H1 (cell line): ENCODE data around the gene HLX. TPM values are rescaled to one million over a fixed set of nuclear protein-coding genes. Genes with fewer than 3 reads are reported as not detected.

Experiments used
- CTCF ChIA-PET: fragments of 300-600 bp; sonication (Branson Sonifier 250); formaldehyde crosslinking; loops from one replicate; lab custom pipeline; 2021; ENCODE audit not compliant: partially characterized antibody; lab: Charles Lee
- POLR2A ChIA-PET: fragments of 300-600 bp; sonication (Branson Sonifier 250); formaldehyde crosslinking; loops from one replicate; lab custom pipeline; 2021; ENCODE audit warnings: inconsistent platforms; ENCODE audit not compliant: partially characterized antibody; lab: Charles Lee
- DNase-seq, 2 experiments: peaks; one replicate each; pipeline versions ENCODE4 v3.0.0 to v3.0.0-alpha.2; 2010 to 2022; ENCODE audit warnings: low spot score in 2 of 2, low read depth in 1 of 2, mixed read lengths in 1 of 2
- FAIRE-seq: peaks from 2 replicates; lab custom pipeline; 2011; peaks lifted over from hg19 to GRCh38; lab: Jason Lieb, UNC
- H2AFZ ChIP-seq: 2 replicates; pipeline ENCODE4 v1.8.1; 2012; ENCODE audit warnings: low read length, inconsistent platforms
- H2AK5ac ChIP-seq: 2 replicates; pipeline ENCODE4 v1.6.1; 2013; ENCODE audit warnings: low read depth, low read length
- H2BK120ac ChIP-seq: replicated peaks from 2 replicates; pipeline ENCODE3; 2013; ENCODE audit warnings: low read depth, low read length, inconsistent platforms
- H2BK12ac ChIP-seq: 2 replicates; pipeline ENCODE4 v1.6.1; 2013; ENCODE audit warnings: low read depth, low read length
- H2BK15ac ChIP-seq: 2 replicates; pipeline ENCODE4 v1.6.1; 2013; ENCODE audit warnings: low read length
- H2BK20ac ChIP-seq: 2 replicates; pipeline ENCODE4 v1.6.1; 2013; ENCODE audit warnings: low read length
- H2BK5ac ChIP-seq: 2 replicates; pipeline ENCODE4 v1.6.1; 2013; ENCODE audit warnings: low read depth, low read length
- H3K14ac ChIP-seq: 2 replicates; pipeline ENCODE4 v1.6.1; 2013; ENCODE audit warnings: inconsistent platforms; ENCODE audit not compliant: insufficient read length
- H3K18ac ChIP-seq: 2 replicates; pipeline ENCODE4 v1.6.1; 2013; ENCODE audit warnings: low read length; ENCODE audit errors: extremely low read depth
- H3K23ac ChIP-seq: 2 replicates; pipeline ENCODE4 v1.6.1; 2013; ENCODE audit warnings: inconsistent platforms; ENCODE audit not compliant: insufficient read length
- H3K23me2 ChIP-seq: 2 replicates; pipeline ENCODE4 v1.6.1; 2013; ENCODE audit warnings: low read depth, low read length
- H3K27ac ChIP-seq: 2 replicates; pipeline ENCODE4 v1.6.1; 2011; ENCODE audit warnings: low read depth, low read length, inconsistent platforms
- H3K27me3 ChIP-seq, 4 experiments: replicated peaks in 1 of 4; 1 replicate in 1 of 4; 2 replicates in 3 of 4; pipeline versions ENCODE4 v1.6.1 to v1.8.1; 2011 to 2013; ENCODE audit warnings: low read length in 3 of 4, mild to moderate bottlenecking in 3 of 4, inconsistent platforms in 2 of 4, mixed read lengths in 2 of 4, moderate library complexity in 1 of 4; ENCODE audit not compliant: control insufficient read depth in 3 of 4, insufficient read depth in 3 of 4; ENCODE audit errors: extremely low read depth in 1 of 4
- H3K36me3 ChIP-seq, 4 experiments: 2 replicates each; pipeline versions ENCODE4 v1.6.1 to v1.8.1; 2011 to 2013; ENCODE audit warnings: mild to moderate bottlenecking in 4 of 4, low read length in 3 of 4, moderate library complexity in 2 of 4, control low read depth in 1 of 4, inconsistent platforms in 1 of 4; ENCODE audit not compliant: insufficient read depth in 4 of 4, control insufficient read depth in 2 of 4
- H3K4ac ChIP-seq: replicated peaks from 2 replicates; pipeline ENCODE3; 2013; ENCODE audit warnings: low read length, low read depth, mixed read lengths, inconsistent platforms; ENCODE audit not compliant: insufficient read length
- H3K4me1 ChIP-seq, 4 experiments: replicated peaks in 1 of 4; 1 replicate in 1 of 4; 2 replicates in 3 of 4; pipeline versions ENCODE4 v1.6.1 to v1.8.1; 2011 to 2013; ENCODE audit warnings: low read length in 3 of 4, inconsistent platforms in 2 of 4, mixed read lengths in 1 of 4; ENCODE audit not compliant: insufficient read depth in 4 of 4, control insufficient read depth in 3 of 4
- H3K4me2 ChIP-seq, 2 experiments: 2 replicates each; pipeline versions ENCODE4 v1.6.1 to v1.8.1; 2011 to 2013; ENCODE audit warnings: low read depth in 2 of 2, low read length in 2 of 2, control low read depth in 1 of 2, inconsistent platforms in 1 of 2, mild to moderate bottlenecking in 1 of 2; ENCODE audit not compliant: insufficient read depth in 1 of 2
- H3K4me3 ChIP-seq, 4 experiments: fragments of 200-600, 300-600 bp in 1 of 4; sonication (generic), shearing (Covaris generic), sonication (Bioruptor Twin) in 1 of 4; 2 replicates each; pipeline versions ENCODE4 v1.5.1 to v1.8.1; 2011 to 2016; ENCODE audit warnings: low read length in 4 of 4, low read depth in 3 of 4, control low read depth in 2 of 4, inconsistent platforms in 2 of 4, mild to moderate bottlenecking in 2 of 4, mixed read lengths in 1 of 4, moderate library complexity in 1 of 4; ENCODE audit not compliant: insufficient read depth in 2 of 4; ENCODE audit errors: extremely low read depth in 1 of 4
- H3K56ac ChIP-seq: replicated peaks from 2 replicates; pipeline ENCODE3; 2013; ENCODE audit warnings: low read depth, mild to moderate bottlenecking, mixed read lengths, low read length, inconsistent platforms; ENCODE audit not compliant: insufficient read length
- H3K79me1 ChIP-seq: 2 replicates; pipeline ENCODE4 v1.6.1; 2013; ENCODE audit warnings: low read depth, low read length, control low read depth
- H3K79me2 ChIP-seq, 2 experiments: 2 replicates each; pipeline versions ENCODE4 v1.6.1 to v1.8.1; 2012 to 2013; ENCODE audit warnings: low read length in 2 of 2, mild to moderate bottlenecking in 2 of 2, inconsistent platforms in 1 of 2; ENCODE audit not compliant: insufficient read depth in 2 of 2, control insufficient read depth in 1 of 2
- H3K9ac ChIP-seq, 4 experiments: replicated peaks in 1 of 4; 1 replicate in 1 of 4; 2 replicates in 3 of 4; pipeline versions ENCODE4 v1.6.1 to v1.8.1; 2011 to 2013; ENCODE audit warnings: low read depth in 3 of 4, low read length in 3 of 4, control low read depth in 2 of 4, mild to moderate bottlenecking in 2 of 4, moderate library complexity in 2 of 4, inconsistent platforms in 1 of 4; ENCODE audit errors: extremely low read depth in 1 of 4
- H3K9me3 ChIP-seq, 2 experiments: 2 replicates each; pipeline versions ENCODE4 v1.6.1 to v1.8.1; 2012 to 2013; ENCODE audit warnings: mild to moderate bottlenecking in 2 of 2, moderate library complexity in 2 of 2, control low read depth in 1 of 2, inconsistent platforms in 1 of 2, low read depth in 1 of 2, low read length in 1 of 2, mixed read lengths in 1 of 2; ENCODE audit not compliant: insufficient read depth in 2 of 2
- H4K20me1 ChIP-seq, 2 experiments: replicated peaks in 1 of 2; 2 replicates each; pipeline versions ENCODE3 to v1.8.1; 2011 to 2013; ENCODE audit warnings: inconsistent platforms in 2 of 2, low read length in 2 of 2, mild to moderate bottlenecking in 1 of 2; ENCODE audit not compliant: insufficient read depth in 2 of 2, control insufficient read depth in 1 of 2
- H4K5ac ChIP-seq: 2 replicates; pipeline ENCODE4 v1.6.1; 2013; ENCODE audit warnings: low read length, low read depth, mixed read lengths, inconsistent platforms; ENCODE audit not compliant: insufficient read length
- H4K8ac ChIP-seq: 2 replicates; pipeline ENCODE4 v1.8.0; 2013; ENCODE audit warnings: mild to moderate bottlenecking, moderate library complexity, low read length, inconsistent platforms; ENCODE audit not compliant: insufficient read depth; ENCODE audit errors: extremely low read depth
- H4K91ac ChIP-seq: replicated peaks from 2 replicates; pipeline ENCODE3; 2013; ENCODE audit warnings: low read length, mixed read lengths, inconsistent platforms; ENCODE audit not compliant: insufficient read length
- WGBS, 2 experiments: shearing (Covaris generic) in 1 of 2; methylation state at CpG; one replicate each; pipeline versions ENCODE4 v1.1.6 to v1.1.7; 2013 to 2015; ENCODE audit warnings: low lambda C conversion rate in 2 of 2, mixed read lengths in 2 of 2, inconsistent platforms in 1 of 2, low coverage in 1 of 2, missing lambda C conversion rate in 1 of 2; ENCODE audit not compliant: insufficient replicate concordance in 2 of 2, insufficient coverage in 1 of 2, insufficient read length in 1 of 2; ENCODE audit errors: extremely low coverage in 1 of 2, missing lambda C conversion rate in 1 of 2; 5-methylcytosine and 5-hydroxymethylcytosine counted together
- polyA plus RNA-seq, 7 experiments: library from polyadenylated mRNA; depleted of rRNA in 3 of 7; stranded (reverse) in 5 of 7; unstranded in 2 of 7; fragments of >200 nt in 5 of 7; fragments of 200-250 nt in 2 of 7; gene quantifications; 1 replicate in 5 of 7; 2 replicates in 1 of 7; 4 replicates in 1 of 7; pipeline versions ENCODE4 v1.2.1 to v1.2.3, GENCODE V29; 2011 to 2013; ENCODE audit warnings: missing spikeins in 2 of 7, mixed read lengths in 2 of 7
- total RNA-seq: library from RNA; stranded (reverse); fragmentation: NEBNext Ultra II Directional; extraction: Animal tissue kit (Norgen Biotek cat#: 25700); gene quantifications from 2 replicates; pipeline ENCODE4 v1.2.1, GENCODE V29; 2021

Gene HLX
- total and polyA plus RNA-seq, 2 of the 8 experiments (the other 6 are each of a cell fraction or from before 2014, with no cell fraction given) = 0.11 to 0.30 TPM

DNA sequence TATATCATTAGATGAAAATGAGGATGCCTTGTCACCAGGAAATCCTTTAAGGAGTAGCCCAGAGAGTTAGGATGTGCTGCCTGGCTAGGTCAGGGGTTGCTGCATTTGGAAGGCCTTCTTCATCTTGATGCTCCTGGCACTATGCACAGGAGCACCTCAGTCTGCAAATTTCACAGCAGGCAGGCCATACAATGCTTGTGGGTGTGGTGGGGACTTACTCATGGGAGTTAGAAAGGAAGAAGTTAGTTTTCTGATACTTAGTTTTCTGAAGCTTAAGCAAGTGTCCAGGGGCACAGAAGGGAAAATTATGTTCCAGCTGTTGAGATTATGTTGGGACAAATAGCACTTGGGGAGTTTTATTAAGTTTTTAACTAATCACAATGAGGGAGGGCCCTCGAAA, 11.4 kb downstream of the HLX start:
- Histone ChIP-seq H2AK5ac (no peak overlapping the region), H2BK120ac (no peak overlapping the region), H3K23ac (no peak overlapping the region), H3K36me3 (peaks cover 0 to 5% (median 0%) of the 10 kb centered on the region in 4 experiments; a peak in 1 of 8 replicates), H4K20me1 (peaks cover 43 to 57% of the 10 kb centered on the region in 2 experiments), H3K14ac (no peak overlapping the region), H3K27ac (no peak overlapping the region), H3K27me3 (peaks cover 99 to 100% (median 100%) of the 10 kb centered on the region in 4 experiments), H2BK12ac (no peak overlapping the region), H3K4me3 (no peak overlapping the region), H3K9ac (no peak overlapping the region), H3K23me2 (no peaks in the 10 kb centered on the region; the same call in none of the 2 replicates), H4K91ac (no peak overlapping the region), H3K4me2 (peak overlapping the region in 1 of 2 experiments; percentile 51; a peak in 1 of 4 replicates), H2BK5ac (no peak overlapping the region), H3K4ac (no peak overlapping the region), H3K56ac (no peak overlapping the region), H4K8ac (no peak overlapping the region), H3K4me1 (peaks cover 4 to 46% (median 27%) of the 10 kb centered on the region in 4 experiments), H2AFZ (no peak overlapping the region), H3K79me2 (no peaks in the 10 kb centered on the region), H2BK15ac (no peak overlapping the region), H3K79me1 (no peaks in the 10 kb centered on the region; the same call in 1 of the 2 replicates), H2BK20ac (no peak overlapping the region), H3K9me3 (no peaks in the 10 kb centered on the region), H4K5ac (no peak overlapping the region), H3K18ac (no peak overlapping the region)
- DNase-seq (no peak), FAIRE-seq (no peak)
- WGBS, 2 experiments = 15% methylated on average over 1 of the region's 1 CpG; no CpG with 5 or more reads in 1 of the 2 experiments
- ChIA-PET POLR2A (no interaction called here), CTCF (interaction anchor here (0.7 to 4.8 kb wide), 5 partner anchors 8 to 315 kb away, joined by 3 to 32 read pairs (median 3); no protein-coding TSS in a partner anchor)
